ENCODE results near the gene RIPPLY2. TPM values are rescaled to one million over a fixed set of nuclear protein-coding genes. Genes with fewer than 3 reads are reported as not detected.
A peak's percentile ranks its signal among the peaks of the same experiment; 100 is the strongest.
"Not testable (repeated sequence)": the region's sequence is repeated elsewhere in the genome, so short reads cannot be mapped to it uniquely, and the experiment has no call there.

RIPPLY2 gene, protein sequence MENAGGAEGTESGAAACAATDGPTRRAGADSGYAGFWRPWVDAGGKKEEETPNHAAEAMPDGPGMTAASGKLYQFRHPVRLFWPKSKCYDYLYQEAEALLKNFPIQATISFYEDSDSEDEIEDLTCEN
- not detected for polyA plus RNA-seq (2013, experiment 1 of 2; ENCODE audit: insufficient read length)
- not detected for polyA plus RNA-seq (2013, experiment 2 of 2; ENCODE audit: insufficient read length)

DNA sequence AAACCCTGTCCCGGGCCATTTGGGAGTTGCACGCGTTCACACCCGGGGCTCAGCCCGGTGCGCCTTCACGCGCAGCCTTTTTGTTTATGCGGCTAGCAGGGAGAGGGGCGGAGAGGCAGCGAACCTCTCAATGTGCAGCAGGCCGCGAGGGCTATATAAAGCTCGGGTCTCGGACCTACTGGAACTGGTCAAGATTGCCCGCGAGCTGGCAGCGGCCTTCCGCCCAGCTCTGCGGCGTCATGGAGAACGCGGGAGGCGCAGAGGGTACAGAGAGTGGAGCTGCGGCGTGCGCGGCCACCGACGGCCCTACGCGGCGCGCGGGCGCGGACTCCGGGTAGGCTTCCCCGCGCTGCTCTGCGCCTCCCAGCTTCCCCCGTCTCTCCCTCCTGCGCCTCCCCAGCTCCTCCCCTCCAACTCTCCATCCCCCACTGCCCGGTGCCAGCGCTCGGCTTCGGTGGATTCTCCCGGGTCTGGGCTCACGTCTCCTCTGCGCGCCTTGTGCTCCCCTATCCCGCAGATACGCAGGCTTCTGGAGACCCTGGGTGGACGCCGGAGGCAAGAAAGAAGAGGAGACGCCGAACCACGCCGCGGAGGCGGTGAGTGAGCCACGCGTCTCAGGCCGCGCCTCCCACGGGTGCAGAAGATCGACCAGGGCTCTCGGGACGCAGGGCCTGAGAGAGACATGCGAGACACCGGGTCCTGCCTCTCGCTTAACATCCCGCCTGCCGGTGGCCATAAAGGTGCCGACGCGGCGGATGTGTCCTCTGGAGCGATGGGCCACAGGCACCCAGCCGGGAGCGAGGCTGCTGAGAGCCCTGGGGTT is at the start of gene RIPPLY2:
Gene RIPPLY2, plus strand, starts transcription at position 183 of the 823 bp plus-strand sequence. Its CDS starts 57 bp downstream, at position 240.
- DNase-seq = peak; percentile 26

DNA sequence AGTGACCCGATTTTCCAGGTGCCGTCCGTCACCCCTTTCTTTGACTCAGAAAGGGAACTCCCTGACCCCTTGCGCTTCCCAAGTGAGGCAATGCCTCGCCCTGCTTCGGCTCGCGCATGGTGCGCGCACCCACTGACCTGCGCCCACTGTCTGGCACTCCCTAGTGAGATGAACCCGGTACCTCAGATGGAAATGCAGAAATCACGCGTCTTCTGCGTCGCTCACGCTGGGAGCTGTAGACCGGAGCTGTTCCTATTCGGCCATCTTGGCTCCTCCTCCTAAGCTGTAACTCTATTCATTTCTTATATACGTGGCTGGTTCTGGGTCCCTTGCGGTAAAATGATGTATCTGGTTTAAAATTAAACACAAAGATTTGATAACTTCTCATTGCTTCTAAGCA is 49.7 kb upstream of the RIPPLY2 start:
- DNase-seq = not testable (repeated sequence)

DNA sequence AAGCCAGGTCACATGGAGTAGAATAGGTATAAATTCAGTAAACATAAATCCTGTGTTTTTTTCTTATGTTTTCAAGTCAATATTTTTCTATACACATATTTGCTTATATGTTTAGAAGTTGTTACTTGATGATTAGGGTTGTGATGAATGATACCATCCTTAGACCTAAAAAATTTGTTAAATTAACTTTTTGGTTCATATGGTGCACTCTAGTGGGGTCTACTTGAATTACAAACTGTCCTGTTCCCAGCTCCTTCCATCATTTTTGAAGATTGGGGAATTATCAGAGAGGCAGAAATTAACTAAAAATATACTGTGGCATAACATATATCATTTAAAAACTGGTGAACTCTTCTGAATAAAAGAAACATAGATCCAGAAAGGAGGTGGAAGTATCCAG is 48.3 kb upstream of the RIPPLY2 start:
- no peak for DNase-seq

DNA sequence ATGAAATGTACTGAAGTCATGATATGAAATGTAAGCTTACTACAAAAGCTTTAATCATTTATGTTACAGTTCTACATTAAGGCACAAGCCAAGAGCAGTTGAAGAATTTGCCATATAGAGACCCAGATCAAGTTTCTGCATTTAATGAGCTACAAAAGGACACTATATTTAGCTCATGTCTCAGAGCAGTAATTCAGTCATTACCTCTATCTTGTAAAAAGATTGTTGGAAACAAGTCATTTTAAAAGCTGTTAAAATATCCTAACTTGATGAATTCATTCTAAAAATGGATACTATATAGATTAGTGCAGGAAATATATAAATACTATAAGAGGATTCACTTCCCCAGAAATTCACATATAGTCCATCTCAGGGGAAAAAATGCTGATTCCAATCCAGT is 45.2 kb upstream of the RIPPLY2 start:
- no peak for DNase-seq

DNA sequence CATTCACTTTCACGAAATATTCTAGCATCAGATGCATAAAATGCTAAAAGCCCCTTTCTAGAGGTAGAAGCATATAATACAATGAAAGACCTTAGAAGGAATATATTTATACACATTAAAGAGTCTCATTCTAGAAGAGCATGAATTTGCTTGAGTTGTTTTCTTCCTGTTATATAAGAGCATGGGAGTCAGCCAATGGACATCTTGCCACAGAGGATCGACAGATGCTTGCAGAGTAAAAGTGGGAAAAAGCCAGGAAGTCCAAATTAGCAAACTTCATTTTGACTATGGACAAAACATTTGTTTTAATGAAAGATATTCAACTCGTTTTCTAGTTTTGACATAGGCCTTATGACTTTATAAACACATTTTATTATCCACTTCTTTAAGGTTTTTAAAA is 44.2 kb upstream of the RIPPLY2 start:
- DNase-seq = no peak

DNA sequence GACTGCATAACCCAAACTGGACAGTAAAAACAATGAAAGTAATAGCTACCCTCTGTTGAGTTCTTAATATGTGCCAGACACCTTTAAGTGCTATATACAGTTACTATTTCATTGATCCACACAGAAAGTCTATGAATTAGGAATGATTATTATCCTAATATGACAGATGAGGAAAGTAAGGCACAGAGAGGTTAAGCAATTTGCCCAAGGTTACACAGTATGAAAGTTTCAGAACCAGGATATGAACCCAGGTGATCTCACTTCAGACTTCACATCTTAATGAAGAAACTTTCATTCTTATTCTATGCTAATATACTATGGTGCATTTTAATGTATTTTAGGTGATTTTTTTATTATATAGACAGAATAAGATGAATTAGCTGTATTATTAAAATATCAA is 40.6 kb upstream of the RIPPLY2 start:
- DNase-seq = no peak

DNA sequence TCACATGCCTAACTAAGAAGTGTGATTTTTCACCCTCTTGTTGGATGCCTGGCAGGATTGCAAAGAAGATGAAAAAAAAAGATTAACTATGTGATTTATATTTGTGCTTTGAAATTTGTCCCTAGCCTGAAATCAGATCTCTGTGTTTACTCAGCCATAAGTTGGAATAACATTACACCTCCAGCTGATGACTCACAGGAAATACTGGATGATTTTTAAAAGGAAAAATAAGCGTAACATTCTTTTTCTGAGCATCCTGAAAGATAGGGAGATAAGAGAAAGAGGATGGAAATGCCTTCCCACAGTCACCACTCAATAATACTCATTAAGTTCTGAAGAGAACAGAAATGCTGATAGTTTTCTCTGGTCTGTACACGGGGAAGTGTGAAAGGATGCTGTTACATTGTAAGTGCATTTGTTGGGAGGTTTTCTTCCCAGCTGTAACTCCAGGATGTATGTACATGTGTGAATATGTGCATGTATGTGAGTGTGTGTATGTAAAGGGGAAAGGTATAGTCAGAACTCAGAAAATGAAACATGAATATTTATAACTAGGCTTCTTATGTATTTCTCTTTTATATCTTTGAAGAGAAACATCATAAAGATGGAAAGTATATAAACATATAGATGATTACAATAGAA is 37.4 kb upstream of the RIPPLY2 start:
- peak; percentile 11 for DNase-seq

DNA sequence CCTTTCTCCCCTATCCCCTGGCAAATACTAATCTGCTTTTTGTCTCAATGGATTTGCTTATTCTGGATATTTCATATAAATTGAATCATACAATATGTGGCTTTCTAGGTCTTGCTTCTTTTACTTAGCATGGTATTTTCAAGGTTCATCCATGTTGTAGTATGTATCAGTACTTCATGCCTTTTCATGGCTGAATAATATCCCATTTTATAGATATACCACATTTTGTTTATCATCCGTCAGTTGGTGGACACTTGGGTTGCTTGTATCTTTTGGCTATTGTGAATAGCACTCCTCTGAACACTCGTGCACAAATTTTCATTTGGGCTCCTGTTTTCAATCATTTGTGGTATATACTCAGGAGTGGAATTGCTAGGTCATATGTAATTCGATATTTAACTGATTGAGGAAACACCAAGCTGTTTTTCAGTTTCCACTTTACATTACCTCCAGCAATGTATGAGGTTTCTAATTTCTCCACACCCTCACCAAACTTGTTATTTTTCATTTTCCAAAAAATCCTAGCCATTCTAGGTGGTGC is 30.5 kb upstream of the RIPPLY2 start:
- DNase-seq = no peak

DNA sequence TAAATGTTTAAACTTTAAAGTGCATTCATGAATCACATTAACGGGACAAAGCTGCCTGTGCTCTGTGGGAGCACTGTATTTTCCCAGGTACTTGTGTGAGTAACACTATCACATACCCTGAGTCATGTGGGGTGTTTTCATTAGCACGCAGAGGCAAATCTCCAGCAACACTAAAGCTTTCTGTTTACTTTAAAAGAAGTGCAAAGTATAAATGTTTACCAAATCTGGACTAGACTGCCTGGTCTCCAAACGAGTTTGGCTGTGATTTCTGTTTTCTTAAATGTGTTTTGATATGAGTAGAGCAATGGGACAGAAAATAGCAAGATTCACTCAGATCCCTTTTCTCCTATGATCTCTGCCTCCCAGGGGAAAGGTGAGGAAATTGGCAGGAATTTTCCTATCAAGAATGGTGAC is 28.8 kb upstream of the RIPPLY2 start:
- peak; percentile 16 for DNase-seq

DNA sequence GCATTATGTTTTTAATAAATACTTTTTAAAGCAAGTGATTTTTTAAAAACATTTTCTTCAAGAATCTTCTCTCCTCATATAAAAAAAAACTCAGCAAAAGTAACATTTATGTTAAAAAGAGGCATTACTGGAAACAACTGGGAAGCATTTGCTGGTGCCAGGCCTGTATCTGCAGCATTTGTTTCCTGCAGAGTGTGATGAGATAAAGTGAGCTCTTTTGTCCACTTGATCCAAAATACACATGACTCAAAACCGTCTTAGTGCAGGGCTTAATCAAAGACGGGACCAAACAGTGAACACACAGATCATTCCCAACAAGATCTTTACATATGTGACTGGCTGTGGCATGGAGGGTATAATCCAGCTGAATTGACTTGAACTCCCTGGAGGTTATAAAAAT is 28.3 kb upstream of the RIPPLY2 start:
- DNase-seq = no peak

DNA sequence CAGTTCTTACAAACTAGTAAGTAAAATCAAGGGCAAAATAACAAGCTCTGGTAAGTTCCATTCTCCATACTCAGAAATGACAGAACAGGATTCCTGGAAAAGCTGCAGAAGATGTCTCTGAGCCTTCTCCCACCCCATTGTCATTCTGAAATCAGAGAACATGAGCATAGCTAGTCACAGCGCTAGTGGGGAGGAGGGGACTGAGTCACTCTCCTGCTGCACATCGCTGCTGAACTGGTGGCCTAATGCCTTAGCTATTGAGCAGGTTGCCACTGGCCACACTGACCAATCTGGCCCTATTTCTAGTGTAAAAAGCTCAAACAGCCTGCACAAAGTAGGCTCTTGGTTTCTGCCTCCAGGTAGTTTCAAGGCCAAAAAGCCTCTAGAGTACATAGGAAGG is 26.1 kb upstream of the RIPPLY2 start:
- peak; percentile 3 for DNase-seq

DNA sequence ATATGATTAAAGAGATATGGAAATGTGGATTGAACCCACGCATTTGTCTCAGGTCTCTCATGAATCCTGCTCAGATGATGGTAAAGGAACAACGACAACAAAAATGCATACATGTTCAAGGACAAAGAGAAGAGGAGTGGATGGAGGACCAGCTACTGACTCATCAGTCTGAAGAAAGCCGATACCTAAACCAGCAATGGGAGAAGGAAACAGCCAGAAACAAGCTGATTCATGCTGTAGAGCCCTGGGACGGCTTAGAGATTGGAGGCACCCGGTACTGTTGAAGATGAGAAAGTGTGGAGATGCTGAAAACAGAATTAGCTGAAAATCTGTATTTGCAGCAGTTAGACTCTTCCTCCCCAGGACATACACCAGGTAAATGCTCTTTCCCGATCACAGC is 14.4 kb upstream of the RIPPLY2 start:
- no peak for DNase-seq

DNA sequence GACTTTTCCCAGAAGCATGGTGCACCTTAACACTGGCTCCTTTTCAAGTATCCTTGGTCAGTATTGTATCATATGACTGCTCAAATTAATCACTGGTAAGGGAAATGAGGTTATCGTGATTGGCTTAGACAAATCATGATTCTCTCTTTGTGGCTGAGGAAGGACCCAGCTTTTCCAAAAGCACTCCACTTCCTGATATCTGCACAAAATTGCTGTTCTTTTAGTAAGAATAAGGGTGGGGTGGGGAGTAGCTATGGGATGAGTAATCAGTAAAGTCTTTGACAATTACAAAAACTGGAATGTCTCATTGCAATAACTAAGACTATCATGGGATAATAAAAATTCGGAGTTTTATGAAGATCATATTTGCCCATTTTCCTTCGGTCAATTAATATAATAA is 9.0 kb upstream of the RIPPLY2 start:
- DNase-seq = peak; percentile 10

DNA sequence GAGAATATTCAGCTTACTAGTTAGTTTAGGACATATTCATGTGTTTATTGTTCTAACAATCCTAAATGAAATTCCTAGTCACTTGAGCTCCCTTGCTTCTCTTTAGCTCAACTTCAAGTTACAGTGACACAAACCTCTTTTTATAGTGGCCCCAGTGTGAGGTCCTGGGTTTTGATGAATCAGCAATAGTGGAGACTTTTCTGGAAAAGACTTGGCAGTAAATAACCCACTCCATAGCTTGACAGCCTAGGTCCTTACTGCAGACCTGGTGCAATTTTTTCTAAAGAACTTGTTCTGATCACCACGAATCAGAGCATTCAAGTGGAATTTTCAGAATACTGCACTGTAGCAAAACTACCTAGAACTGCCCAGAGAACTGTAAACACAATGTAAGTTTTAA is 6.9 kb upstream of the RIPPLY2 start:
- DNase-seq = no peak

DNA sequence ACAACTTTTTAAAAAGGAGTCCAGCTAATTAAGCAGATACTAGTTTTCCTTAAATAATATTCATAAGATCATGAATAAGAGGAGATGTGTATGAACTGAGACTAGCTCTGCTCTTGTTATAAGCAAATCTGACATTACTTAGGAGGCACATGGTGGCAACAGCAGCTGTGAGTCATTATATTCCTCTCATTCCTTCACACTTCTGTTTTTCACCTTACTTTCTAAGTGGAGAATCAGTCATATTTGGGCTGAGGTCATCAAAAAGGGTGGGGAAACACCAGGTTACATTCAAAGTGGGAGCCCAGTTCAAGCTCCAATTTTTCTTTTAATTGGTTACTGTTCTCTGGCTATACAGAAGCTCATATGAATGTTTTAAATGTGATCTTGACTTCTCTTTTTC is 6.0 kb upstream of the RIPPLY2 start:
- no peak for DNase-seq

DNA sequence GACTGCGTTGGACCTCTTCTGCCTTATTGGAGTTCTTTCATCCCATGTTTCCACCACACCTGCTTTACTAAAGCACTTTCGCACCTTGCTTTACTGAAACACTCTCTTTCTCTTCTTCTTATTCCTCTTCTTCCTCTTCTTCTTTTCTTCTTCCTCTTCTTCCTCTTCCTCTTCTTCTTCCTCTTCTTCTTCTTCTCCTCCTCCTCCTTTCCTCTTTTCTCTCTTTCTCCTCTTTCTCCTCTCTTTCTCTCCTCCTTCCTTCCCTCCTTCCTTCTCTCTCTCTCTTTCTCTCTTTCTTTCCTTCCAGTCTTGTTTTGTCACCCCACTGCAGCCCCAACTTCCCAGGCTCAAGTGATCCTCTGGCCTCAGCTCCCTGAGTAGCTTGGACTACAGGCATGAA is 4.0 kb upstream of the RIPPLY2 start:
- DNase-seq = no peak

DNA sequence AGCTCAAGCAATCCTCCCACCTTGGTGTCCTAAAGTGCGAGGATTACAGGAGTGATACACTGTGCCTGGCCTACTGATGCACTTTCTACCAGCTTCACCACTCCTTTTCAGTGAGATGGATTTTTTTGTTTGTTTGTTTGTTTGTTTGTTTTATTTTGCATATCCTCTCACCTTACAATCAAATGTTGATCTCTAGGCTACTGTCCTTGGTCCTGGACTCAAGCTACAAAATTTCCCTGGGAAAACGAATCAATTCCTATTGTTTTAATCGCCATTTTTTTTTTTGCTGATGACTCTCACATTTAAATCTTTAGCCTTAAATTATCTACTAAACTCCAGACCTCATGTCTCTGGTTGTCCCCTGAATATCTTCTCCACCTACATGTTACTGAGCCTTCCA is 3.5 kb upstream of the RIPPLY2 start:
- DNase-seq = no peak

DNA sequence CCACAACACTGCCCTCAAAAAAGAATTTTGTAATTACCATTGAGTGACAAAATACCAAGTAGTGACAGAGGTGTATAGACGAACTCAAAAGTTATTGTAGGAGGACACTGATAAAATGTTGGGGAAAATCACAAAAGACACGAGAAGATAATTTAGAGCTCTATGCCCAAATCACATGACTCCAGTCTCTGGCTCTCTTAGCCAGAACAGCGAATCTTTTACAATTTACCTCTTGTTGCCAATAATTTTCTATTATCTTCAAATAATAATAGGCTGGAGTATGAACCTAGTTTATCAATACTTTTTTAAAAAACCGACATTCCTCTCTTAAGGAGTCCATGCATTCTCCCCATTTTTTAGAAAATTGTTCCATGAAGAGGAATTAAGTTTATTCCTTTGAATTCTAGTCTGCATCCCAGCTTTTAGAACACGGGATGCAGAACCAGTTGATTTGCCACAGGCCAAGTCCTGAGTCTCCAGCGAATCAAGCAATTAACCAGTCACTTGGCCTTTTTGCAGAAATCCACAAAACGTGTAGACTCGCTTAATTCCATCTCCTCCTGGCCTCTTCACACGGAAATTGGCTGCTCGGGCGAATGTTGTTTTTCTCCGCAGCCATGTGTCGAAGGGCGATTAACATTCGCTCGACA is 507 bp upstream of the RIPPLY2 start:
- no peak for DNase-seq

DNA sequence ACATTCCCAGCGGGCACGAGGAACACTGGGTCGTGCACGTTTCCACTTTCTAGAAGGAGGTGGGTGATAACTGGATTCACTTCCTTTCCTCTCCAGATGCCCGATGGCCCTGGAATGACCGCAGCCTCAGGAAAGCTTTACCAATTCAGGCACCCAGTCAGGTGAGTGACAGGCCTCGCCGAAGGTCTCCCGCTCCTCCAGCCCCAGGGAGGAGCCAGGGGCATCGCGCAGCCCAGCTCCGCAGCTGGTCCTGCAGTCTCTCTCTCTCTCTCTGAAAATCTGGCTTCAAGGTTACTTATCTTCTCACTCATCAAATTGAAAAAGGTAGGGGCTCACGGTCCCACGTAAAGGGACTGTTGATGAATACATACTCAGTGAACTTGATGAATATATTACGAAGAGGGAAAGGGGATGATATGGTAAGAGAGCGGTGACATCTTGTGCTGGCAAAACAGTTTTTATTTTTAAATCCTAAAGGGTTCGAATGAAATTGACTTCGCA is 891 bp downstream of the RIPPLY2 start:
- DNase-seq = no peak

DNA sequence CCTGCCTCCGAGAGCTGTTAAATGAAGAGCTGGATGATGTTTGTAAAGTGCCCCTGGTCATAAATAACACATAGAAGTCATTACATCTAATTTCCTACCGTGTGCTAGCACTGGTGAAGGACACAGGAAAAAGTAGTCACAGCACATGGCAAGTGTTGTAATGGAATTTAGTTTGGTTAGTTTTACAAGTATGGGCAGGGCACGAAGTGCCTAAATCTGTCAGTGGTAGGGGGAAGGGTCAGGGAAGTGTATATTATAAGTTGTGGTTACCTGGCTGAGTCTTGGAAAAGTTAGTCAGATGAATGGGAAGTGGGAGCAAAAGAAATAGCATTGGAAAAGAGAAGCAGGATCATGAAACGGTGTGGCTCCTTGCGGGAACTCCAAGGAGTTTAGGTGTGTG is 1.6 kb downstream of the RIPPLY2 start:
- DNase-seq = no peak

DNA sequence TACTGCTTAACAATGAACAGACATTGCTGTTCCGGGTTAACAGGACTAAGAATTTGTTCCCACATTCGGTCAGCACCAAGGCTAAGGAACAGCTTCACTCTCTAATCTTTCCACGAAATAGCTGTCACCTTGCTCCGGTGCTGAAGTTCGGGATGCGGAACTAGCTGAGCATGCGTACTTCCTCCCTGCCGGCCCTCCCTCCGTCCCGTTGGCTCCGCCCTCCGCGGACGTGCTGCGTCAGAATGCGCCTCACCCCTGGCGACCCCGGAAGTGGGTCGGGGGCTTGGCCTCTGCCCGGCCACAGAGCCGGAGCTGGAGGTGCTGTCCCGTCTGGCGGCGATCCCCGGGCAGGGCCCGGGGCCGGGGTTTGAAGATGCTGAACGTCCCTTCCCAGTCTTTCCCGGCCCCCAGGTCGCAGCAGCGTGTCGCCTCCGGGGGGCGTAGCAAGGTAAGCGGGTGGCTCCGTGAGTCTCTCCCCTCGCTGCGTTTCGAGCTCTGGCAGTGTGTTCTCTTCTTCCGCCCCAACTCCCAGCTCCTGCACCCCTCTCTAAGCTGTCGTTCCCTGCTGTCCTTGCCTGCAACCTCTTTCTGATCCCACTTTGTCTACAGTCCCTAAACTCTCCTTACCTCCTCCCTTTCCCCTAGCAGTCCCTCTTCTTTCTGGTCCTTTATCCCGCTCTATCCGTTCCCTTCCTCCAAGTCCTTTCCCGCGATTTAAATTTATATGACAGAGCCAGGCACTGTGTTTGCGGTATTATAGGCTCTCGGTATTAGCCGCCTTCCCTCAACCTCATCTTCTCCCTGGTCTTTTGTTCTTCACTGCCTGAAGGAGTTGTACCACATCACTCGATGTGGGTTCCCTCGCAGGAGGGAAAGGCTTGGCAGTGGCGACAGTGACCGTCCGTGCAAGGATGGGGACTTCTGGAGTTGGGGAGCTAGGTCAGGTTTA is 6.5 kb downstream of the RIPPLY2 start, which contains the start of gene CYB5R4:
Gene CYB5R4, plus strand, starts transcription at position 280 of the 949 bp plus-strand sequence. Its CDS starts 94 bp downstream, at position 374.
- DNase-seq = peak; percentile 96

Data from fibroblast of skin of back (primary cell).